Vagina (tissue), 2 donors: ENCODE measurements around the gene PDE3B. TPM values are rescaled to one million over a fixed set of nuclear protein-coding genes. Genes with fewer than 3 reads are reported as not detected.
"Not testable (repeated sequence)": the region's sequence is repeated elsewhere in the genome, so short reads cannot be mapped to it uniquely, and the experiment has no call there.

Experiments
- DNase-seq, 2 donors: peaks; one replicate each; pipeline ENCODE4 v3.0.0-alpha.2; 2017; ENCODE audit errors: extremely low spot score in 2 of 2
- H3K27ac ChIP-seq: fragments of 200-600 bp; sonication (generic); one replicate; pipeline ENCODE4 v1.5.1; 2019
- H3K27me3 ChIP-seq: fragments of 200-600 bp; sonication (generic); one replicate; pipeline ENCODE4 v1.5.1; 2019
- H3K36me3 ChIP-seq, 2 donors: fragments of 200-600 bp; sonication (generic); one replicate each; pipeline ENCODE4 v1.5.1; 2017 to 2019
- H3K4me1 ChIP-seq: fragments of 200-600 bp; sonication (generic); one replicate; pipeline ENCODE4 v1.5.1; 2019
- H3K4me3 ChIP-seq, 2 donors: fragments of 200-600 bp; sonication (generic); 1 replicate in 1 of 2; 2 replicates in 1 of 2; pipeline ENCODE4 v1.5.1; 2016 to 2019
- H3K9me3 ChIP-seq: fragments of 200-600 bp; sonication (generic); one replicate; pipeline ENCODE4 v1.5.1; 2019
- POLR2A ChIP-seq, 2 donors: fragments of 450-650 bp; IDR thresholded peaks; one replicate each; pipeline ENCODE4 v1.6.1; 2017; ENCODE audit warnings: antibody characterized with exemption in 2 of 2, mild to moderate bottlenecking in 2 of 2, moderate library complexity in 2 of 2
- POLR2AphosphoS5 ChIP-seq, 2 donors: sonication (generic); formaldehyde crosslinking; IDR thresholded peaks; one replicate each; pipeline ENCODE4 v1.9.0; 2017; ENCODE audit warnings: antibody characterized with exemption in 2 of 2, mild to moderate bottlenecking in 2 of 2, low read depth in 1 of 2; ENCODE audit not compliant: insufficient read depth in 1 of 2
- intact Hi-C: fragments of 100-400 bp; cut with DNase I; formaldehyde crosslinking; loops from one replicate; pipeline ENCODE4 v1.15.1; 2023
- total RNA-seq: library from RNA; depleted of rRNA; stranded (reverse); fragments of >200 nt; gene quantifications from one replicate; pipeline ENCODE4 v1.2.3, GENCODE V29; 2016
- TF ChIP-seq, protein P1 (sequence below), 3 experiments: fragments of 450-650 bp in 2 of 3; fragments of 200-600 bp in 1 of 3; sonication (generic) in 1 of 3; IDR thresholded peaks; one replicate each; pipeline ENCODE4 v1.5.1; 2017 to 2019; ENCODE audit warnings: antibody characterized with exemption in 3 of 3, mild to moderate bottlenecking in 2 of 3, moderate library complexity in 2 of 3

The PDE3B gene
- total RNA-seq, 1 donor from 2014 or later, result 10.1 TPM

DNA sequence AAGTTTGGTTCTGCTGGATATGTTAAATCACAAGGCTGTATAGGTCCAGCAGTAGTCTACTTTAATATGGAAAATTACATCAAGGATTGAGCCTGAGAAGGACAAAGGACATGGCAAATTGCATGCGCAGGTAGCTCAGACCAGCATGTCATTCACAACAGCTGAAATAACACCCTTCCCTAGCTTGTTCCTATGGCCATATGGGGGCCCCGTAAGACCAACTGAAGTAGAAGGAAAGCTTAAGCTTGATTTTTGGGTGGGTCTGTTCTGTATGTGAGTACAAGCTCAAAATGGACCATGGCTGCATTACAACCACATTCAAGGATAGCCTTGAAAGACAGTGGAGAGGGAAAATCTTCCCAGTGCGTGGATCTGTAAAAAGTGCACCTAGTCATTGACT, 20.6 kb upstream of the PDE3B start:
- no peak for TF ChIP-seq POLR2AphosphoS5 (IDR thresholded peaks at IDR 0.05; ENCODE audit: insufficient read depth in 1 of 2, low read depth in 1 of 2)
- TF ChIP-seq, protein P1, sequence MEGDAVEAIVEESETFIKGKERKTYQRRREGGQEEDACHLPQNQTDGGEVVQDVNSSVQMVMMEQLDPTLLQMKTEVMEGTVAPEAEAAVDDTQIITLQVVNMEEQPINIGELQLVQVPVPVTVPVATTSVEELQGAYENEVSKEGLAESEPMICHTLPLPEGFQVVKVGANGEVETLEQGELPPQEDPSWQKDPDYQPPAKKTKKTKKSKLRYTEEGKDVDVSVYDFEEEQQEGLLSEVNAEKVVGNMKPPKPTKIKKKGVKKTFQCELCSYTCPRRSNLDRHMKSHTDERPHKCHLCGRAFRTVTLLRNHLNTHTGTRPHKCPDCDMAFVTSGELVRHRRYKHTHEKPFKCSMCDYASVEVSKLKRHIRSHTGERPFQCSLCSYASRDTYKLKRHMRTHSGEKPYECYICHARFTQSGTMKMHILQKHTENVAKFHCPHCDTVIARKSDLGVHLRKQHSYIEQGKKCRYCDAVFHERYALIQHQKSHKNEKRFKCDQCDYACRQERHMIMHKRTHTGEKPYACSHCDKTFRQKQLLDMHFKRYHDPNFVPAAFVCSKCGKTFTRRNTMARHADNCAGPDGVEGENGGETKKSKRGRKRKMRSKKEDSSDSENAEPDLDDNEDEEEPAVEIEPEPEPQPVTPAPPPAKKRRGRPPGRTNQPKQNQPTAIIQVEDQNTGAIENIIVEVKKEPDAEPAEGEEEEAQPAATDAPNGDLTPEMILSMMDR (IDR thresholded peaks at IDR 0.05), result no peak
- no peak for TF ChIP-seq POLR2A (IDR thresholded peaks at IDR 0.05)
- Histone ChIP-seq H3K27ac (no peak overlapping the region), H3K4me3 (no peak overlapping the region), H3K9me3 (no peaks in the 10 kb centered on the region), H3K4me1 (no peaks in the 10 kb centered on the region), H3K27me3 (no peaks in the 10 kb centered on the region), H3K36me3 (no peaks in the 10 kb centered on the region)
- DNase-seq, result no peak
- intact Hi-C loops, result no loop called here

DNA sequence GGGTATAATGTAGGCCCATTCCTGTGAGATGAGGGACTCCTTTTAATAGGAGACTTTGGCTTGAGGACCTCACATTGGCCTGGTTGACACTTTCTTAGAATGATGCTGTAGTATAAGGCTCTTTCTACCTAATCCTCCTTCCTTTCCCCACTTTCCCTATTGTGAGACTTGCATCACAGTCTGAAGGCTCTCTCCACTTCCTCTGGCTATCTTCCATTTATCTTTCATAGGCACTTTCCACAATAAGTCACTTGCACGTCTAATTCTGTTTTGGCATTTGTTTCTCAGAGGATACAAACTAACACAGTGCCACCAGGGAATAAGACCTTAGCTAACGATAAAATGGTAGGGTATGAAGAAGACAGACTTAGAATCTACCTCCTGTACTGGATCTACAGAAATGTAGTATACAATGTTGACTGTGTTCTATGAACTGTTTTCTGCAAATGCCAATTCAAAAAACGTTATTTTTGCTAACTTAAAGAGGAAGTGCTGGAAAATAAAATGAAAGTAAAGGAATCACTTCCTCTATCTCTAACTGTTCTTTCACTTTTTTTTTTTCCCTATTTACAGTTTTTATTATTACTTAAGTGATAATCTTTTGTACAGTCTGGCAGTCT, 17.9 kb upstream of the PDE3B start:
- DNase-seq, result no peak
- Histone ChIP-seq H3K9me3 (no peaks in the 10 kb centered on the region), H3K36me3 (no peaks in the 10 kb centered on the region), H3K27ac (no peak overlapping the region), H3K4me3 (no peak overlapping the region), H3K27me3 (no peaks in the 10 kb centered on the region), H3K4me1 (no peaks in the 10 kb centered on the region)
- intact Hi-C loops, result no loop called here
- TF ChIP-seq, protein P1 (IDR thresholded peaks at IDR 0.05), result no peak
- TF ChIP-seq POLR2AphosphoS5 (IDR thresholded peaks at IDR 0.05; ENCODE audit: insufficient read depth in 1 of 2, low read depth in 1 of 2) (no peak), POLR2A (IDR thresholded peaks at IDR 0.05) (no peak)

DNA sequence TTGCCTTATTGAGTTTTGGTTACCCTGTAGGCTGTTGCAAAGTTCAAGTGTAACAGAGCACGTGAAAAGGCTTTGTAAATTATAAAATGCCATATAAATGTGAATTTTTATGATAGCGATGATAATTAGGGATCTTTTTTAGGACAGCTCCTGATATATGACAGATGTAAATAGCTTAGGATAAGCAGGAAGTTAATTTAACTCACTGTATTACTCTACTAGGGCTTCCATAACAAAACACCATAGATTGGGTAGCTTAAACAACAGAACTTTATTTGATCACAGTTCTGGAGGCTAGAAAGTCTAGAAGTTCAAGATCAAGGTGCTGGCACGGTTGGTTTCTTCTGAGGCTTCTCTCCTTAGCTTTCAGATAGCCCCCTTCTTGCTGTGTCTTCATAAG, 17.0 kb upstream of the PDE3B start:
- H3K4me3 ChIP-seq, result no peak overlapping the region
- H3K9me3 ChIP-seq, result no peaks in the 10 kb centered on the region
- H3K27me3 ChIP-seq, result no peaks in the 10 kb centered on the region
- H3K36me3 ChIP-seq, result no peaks in the 10 kb centered on the region
- no peak for TF ChIP-seq POLR2AphosphoS5 (IDR thresholded peaks at IDR 0.05; ENCODE audit: insufficient read depth in 1 of 2, low read depth in 1 of 2)
- TF ChIP-seq, protein P1 (IDR thresholded peaks at IDR 0.05), result no peak
- DNase-seq, result no peak
- H3K27ac ChIP-seq, result no peak overlapping the region
- no peaks in the 10 kb centered on the region for H3K4me1 ChIP-seq
- intact Hi-C loops, result no loop called here

DNA sequence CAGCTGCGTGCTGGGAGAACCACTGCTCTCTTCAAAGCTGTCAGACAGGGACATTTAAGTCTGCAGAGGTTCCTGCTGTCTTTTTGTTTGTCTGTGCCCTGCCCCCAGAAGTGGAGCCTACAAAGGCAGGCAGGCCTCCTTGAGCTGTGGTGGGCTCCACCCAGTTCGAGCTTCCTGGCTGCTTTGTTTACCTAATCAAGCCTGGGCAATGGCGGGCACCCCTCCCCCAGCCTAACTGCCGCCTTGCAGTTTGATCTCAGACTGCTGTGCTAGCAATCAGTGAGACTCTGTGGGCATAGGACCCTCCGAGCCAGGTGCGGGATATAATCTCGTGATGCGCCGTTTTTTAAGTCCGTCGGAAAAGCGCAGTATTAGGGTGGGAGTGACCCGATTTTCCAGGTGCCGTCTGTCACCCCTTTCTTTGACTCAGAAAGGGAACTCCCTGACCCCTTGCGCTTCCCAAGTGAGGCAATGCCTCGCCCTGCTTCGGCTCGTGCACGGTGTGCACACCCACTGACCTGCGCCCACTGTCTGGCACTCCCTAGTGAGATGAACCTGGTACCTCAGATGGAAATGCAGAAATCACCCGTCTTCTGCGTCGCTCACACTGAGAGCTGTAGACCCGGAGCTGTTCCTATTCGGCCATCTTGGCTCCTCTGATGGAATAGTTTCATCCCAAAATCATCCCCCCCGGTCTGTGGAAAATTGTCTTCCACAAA, 9.9 kb upstream of the PDE3B start:
- H3K4me3 ChIP-seq, H3K4me1 ChIP-seq, H3K27ac ChIP-seq, H3K27me3 ChIP-seq, DNase-seq, intact Hi-C loops, H3K9me3 ChIP-seq, H3K36me3 ChIP-seq: not testable (repeated sequence)

DNA sequence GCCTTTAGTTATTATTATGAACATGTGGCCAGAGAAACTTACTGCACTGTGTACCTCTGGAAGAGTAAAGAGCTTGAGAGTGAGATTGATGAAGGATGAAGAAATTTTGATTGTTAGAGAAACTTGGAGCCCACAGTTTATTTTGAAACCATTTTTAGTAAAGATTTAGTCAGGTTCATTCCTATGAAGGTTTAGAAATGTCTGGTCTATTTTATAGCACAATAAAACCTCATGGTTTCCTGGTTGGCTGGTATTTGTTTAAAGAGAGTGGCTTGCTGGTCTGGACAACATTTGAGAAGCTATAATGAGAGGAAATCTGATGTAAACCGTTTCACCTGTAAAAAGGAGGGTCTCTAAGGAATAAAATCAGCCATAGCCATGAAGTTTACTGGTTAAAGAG, 8.8 kb upstream of the PDE3B start:
- intact Hi-C loops, result no loop called here
- no peak for TF ChIP-seq POLR2A (IDR thresholded peaks at IDR 0.05)
- TF ChIP-seq, protein P1 (IDR thresholded peaks at IDR 0.05), result no peak
- no peak for TF ChIP-seq POLR2AphosphoS5 (IDR thresholded peaks at IDR 0.05; ENCODE audit: insufficient read depth in 1 of 2, low read depth in 1 of 2)
- H3K4me1 ChIP-seq, result no peaks in the 10 kb centered on the region

More for the DNA sequence above, 8.8 kb upstream of the PDE3B start:
- DNase-seq, result no peak
- H3K27ac ChIP-seq, result no peak overlapping the region
- no peaks in the 10 kb centered on the region for H3K27me3 ChIP-seq
- no peak overlapping the region for H3K4me3 ChIP-seq
- no peaks in the 10 kb centered on the region for H3K9me3 ChIP-seq
- no peaks in the 10 kb centered on the region for H3K36me3 ChIP-seq
